ENCODE results near the gene MEN1. TPM values are rescaled to one million over a fixed set of nuclear protein-coding genes. Genes with fewer than 3 reads are reported as not detected.

MEN1 gene
- total and polyA plus RNA-seq, 2 of the 13 experiments (the other 11 are each of a cell fraction or from before 2014, with no cell fraction given), result 20.5 to 27.3 TPM

GRCh38 chr11:64846998-64847666, 36.8 kb upstream of the MEN1 start (continued):
- TF ChIP-seq, protein P1, sequence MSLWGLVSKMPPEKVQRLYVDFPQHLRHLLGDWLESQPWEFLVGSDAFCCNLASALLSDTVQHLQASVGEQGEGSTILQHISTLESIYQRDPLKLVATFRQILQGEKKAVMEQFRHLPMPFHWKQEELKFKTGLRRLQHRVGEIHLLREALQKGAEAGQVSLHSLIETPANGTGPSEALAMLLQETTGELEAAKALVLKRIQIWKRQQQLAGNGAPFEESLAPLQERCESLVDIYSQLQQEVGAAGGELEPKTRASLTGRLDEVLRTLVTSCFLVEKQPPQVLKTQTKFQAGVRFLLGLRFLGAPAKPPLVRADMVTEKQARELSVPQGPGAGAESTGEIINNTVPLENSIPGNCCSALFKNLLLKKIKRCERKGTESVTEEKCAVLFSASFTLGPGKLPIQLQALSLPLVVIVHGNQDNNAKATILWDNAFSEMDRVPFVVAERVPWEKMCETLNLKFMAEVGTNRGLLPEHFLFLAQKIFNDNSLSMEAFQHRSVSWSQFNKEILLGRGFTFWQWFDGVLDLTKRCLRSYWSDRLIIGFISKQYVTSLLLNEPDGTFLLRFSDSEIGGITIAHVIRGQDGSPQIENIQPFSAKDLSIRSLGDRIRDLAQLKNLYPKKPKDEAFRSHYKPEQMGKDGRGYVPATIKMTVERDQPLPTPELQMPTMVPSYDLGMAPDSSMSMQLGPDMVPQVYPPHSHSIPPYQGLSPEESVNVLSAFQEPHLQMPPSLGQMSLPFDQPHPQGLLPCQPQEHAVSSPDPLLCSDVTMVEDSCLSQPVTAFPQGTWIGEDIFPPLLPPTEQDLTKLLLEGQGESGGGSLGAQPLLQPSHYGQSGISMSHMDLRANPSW (CRISPR knock-in tag; IDR thresholded peaks at IDR 0.05; ENCODE audit: borderline replicate concordance), result no peak
- no peak for TF ChIP-seq RFX5 (IDR thresholded peaks at IDR 0.05; ENCODE audit: low read depth, low read length)
- TF ChIP-seq, protein P2, sequence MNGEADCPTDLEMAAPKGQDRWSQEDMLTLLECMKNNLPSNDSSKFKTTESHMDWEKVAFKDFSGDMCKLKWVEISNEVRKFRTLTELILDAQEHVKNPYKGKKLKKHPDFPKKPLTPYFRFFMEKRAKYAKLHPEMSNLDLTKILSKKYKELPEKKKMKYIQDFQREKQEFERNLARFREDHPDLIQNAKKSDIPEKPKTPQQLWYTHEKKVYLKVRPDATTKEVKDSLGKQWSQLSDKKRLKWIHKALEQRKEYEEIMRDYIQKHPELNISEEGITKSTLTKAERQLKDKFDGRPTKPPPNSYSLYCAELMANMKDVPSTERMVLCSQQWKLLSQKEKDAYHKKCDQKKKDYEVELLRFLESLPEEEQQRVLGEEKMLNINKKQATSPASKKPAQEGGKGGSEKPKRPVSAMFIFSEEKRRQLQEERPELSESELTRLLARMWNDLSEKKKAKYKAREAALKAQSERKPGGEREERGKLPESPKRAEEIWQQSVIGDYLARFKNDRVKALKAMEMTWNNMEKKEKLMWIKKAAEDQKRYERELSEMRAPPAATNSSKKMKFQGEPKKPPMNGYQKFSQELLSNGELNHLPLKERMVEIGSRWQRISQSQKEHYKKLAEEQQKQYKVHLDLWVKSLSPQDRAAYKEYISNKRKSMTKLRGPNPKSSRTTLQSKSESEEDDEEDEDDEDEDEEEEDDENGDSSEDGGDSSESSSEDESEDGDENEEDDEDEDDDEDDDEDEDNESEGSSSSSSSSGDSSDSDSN (CRISPR knock-in tag; IDR thresholded peaks at IDR 0.05), result peak; percentile 70
- TF ChIP-seq ZNF224 (CRISPR knock-in tag; IDR thresholded peaks at IDR 0.05), result no peak
- TF ChIP-seq, protein P3, sequence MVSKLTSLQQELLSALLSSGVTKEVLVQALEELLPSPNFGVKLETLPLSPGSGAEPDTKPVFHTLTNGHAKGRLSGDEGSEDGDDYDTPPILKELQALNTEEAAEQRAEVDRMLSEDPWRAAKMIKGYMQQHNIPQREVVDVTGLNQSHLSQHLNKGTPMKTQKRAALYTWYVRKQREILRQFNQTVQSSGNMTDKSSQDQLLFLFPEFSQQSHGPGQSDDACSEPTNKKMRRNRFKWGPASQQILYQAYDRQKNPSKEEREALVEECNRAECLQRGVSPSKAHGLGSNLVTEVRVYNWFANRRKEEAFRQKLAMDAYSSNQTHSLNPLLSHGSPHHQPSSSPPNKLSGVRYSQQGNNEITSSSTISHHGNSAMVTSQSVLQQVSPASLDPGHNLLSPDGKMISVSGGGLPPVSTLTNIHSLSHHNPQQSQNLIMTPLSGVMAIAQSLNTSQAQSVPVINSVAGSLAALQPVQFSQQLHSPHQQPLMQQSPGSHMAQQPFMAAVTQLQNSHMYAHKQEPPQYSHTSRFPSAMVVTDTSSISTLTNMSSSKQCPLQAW (CRISPR knock-in tag; IDR thresholded peaks at IDR 0.05), result peak; percentile 52; the same call in 1 of the 2 replicates
- no peak for TF ChIP-seq ZNF576 (CRISPR knock-in tag; IDR thresholded peaks at IDR 0.05)
- peak; percentile 72; the same call in 1 of the 2 replicates for TF ChIP-seq ZNF619 (CRISPR knock-in tag; IDR thresholded peaks at IDR 0.05)
- TF ChIP-seq ZNF782 (CRISPR knock-in tag; IDR thresholded peaks at IDR 0.05; ENCODE audit: borderline replicate concordance), result no peak
- TF ChIP-seq ZNF709 (CRISPR knock-in tag; IDR thresholded peaks at IDR 0.05), result no peak
- no peak for TF ChIP-seq TGIF2 (CRISPR knock-in tag; IDR thresholded peaks at IDR 0.05)
- 0 out of 2 replicates have a peak, but pooled peaks have one; percentile 27 for TF ChIP-seq NCOA2 (CRISPR knock-in tag; IDR thresholded peaks at IDR 0.05)
- peak; percentile 92 for TF ChIP-seq SP5 (CRISPR knock-in tag; IDR thresholded peaks at IDR 0.05; ENCODE audit: borderline replicate concordance, low read depth)
- TF ChIP-seq IRF1 (CRISPR knock-in tag; IDR thresholded peaks at IDR 0.05; ENCODE audit: low read depth), result no peak
- no peak for TF ChIP-seq ZNF317 (CRISPR knock-in tag; IDR thresholded peaks at IDR 0.05)
- no peak for TF ChIP-seq ZNF496 (CRISPR knock-in tag; IDR thresholded peaks at IDR 0.05; ENCODE audit: insufficient replicate concordance)
- TF ChIP-seq HNRNPK (IDR thresholded peaks at IDR 0.05; ENCODE audit: low read depth, low read length, poor library complexity, severe bottlenecking), result no peak
- TF ChIP-seq ZNF292 (CRISPR knock-in tag; IDR thresholded peaks at IDR 0.05; ENCODE audit: borderline replicate concordance, low read depth), result no peak
- no peak for TF ChIP-seq ZNF629 (CRISPR knock-in tag; conservative IDR thresholded peaks at IDR 0.05)
- TF ChIP-seq NFYB (CRISPR knock-in tag; IDR thresholded peaks at IDR 0.05), result no peak
- TF ChIP-seq ESRRA (CRISPR knock-in tag; IDR thresholded peaks at IDR 0.05; ENCODE audit: low read depth), result no peak
- no peak for TF ChIP-seq BRD4 (CRISPR knock-in tag; IDR thresholded peaks at IDR 0.05)
- no peak for TF ChIP-seq ZNF431 (CRISPR knock-in tag; IDR thresholded peaks at IDR 0.05; ENCODE audit: borderline replicate concordance, low read depth)

Data from HepG2 (cell line).